ENCODE results near the gene DAB2IP.

- TF ChIP-seq CTCF (optimal IDR thresholded peaks at IDR 0.05 in 1 of 3, IDR thresholded peaks at IDR 0.05 in 1 of 3, conservative IDR thresholded peaks at IDR 0.05 in 1 of 3; ENCODE audit: extremely low read depth in 1 of 3, insufficient read depth in 2 of 3, low read length in 3 of 3) (no peak), EZH2 (IDR thresholded peaks at IDR 0.05; ENCODE audit: low read length) (no peak)
These were observed 173.7 kb downstream of the DAB2IP start for GRCh38 chr9:121825031-121825691.
